Heart left ventricle (tissue), 16 donors: ENCODE measurements around the gene ACVRL1. TPM values are rescaled to one million over a fixed set of nuclear protein-coding genes. Genes with fewer than 3 reads are reported as not detected.

Experiments used
- ATAC-seq, 4 donors: fragments of 200-7000 bp; cut with Tn5 transposase; one replicate each; pipeline ENCODE4 v1.9.1; 2020 to 2022; ENCODE audit warnings: moderate library complexity in 4 of 4, mild to moderate bottlenecking in 3 of 4, moderate number of reproducible peaks in 1 of 4
- DNase-seq, 5 donors: peaks; one replicate each; pipeline ENCODE4 v3.0.0-alpha.2; 2020
- H3K27ac ChIP-seq, 12 donors: fragments of 200-600 bp; sonication (generic) in 4 of 12; one replicate each; pipeline versions ENCODE4 v1.5.0 to v1.8.0; 2016 to 2022; ENCODE audit warnings: mild to moderate bottlenecking in 2 of 12
- H3K27me3 ChIP-seq, 9 donors: fragments of 200-600 bp; sonication (generic) in 2 of 9; one replicate each; pipeline versions ENCODE4 v1.5.1 to v1.8.0; 2016 to 2022; ENCODE audit warnings: mild to moderate bottlenecking in 3 of 9
- H3K36me3 ChIP-seq, 9 donors: fragments of 200-600 bp; sonication (generic) in 2 of 9; one replicate each; pipeline versions ENCODE4 v1.5.0 to v1.8.0; 2018 to 2022; ENCODE audit warnings: mild to moderate bottlenecking in 2 of 9
- H3K4me1 ChIP-seq, 12 donors: fragments of 200-600 bp; sonication (generic) in 4 of 12; one replicate each; pipeline versions ENCODE4 v1.5.0 to v1.8.0; 2016 to 2022; ENCODE audit warnings: mild to moderate bottlenecking in 3 of 12
- H3K4me3 ChIP-seq, 12 donors: fragments of 200-600 bp; sonication (generic) in 4 of 12; one replicate each; pipeline versions ENCODE4 v1.5.0 to v1.8.0; 2017 to 2022; ENCODE audit warnings: mild to moderate bottlenecking in 9 of 12, moderate library complexity in 4 of 12
- H3K9me3 ChIP-seq, 12 donors: fragments of 200-600 bp; sonication (generic) in 4 of 12; one replicate each; pipeline versions ENCODE4 v1.5.0 to v1.8.0; 2016 to 2022; ENCODE audit warnings: mild to moderate bottlenecking in 1 of 12
- POLR2A ChIP-seq, 2 donors: fragments of 450-650 bp; IDR thresholded peaks; one replicate each; pipeline ENCODE4 v1.6.1; 2017; ENCODE audit warnings: antibody characterized with exemption in 2 of 2, mild to moderate bottlenecking in 2 of 2, moderate library complexity in 2 of 2
- WGBS, 4 donors: extraction: QIAGEN DNeasy Blood & Tissue Kit in 2 of 4; methylation state at CpG; one replicate each; pipeline versions ENCODE4 v1.1.5 to v1.1.7; 2013 to 2018; 5-methylcytosine and 5-hydroxymethylcytosine counted together
- intact Hi-C, 10 donors: fragments of 100-400 bp; cut with DNase I; formaldehyde crosslinking; loops; one replicate each; pipeline versions ENCODE4 v1.11.1 to v1.14.2; 2022
- polyA plus RNA-seq, 2 donors: library from polyadenylated mRNA; stranded (reverse); fragments of 200-250 nt; gene quantifications; one replicate each; pipeline ENCODE4 v1.2.3, GENCODE V29; 2013
- total RNA-seq, 9 donors: library from RNA; depleted of rRNA in 2 of 9; stranded (reverse); fragments of >200 nt in 2 of 9; fragmentation: NEBNext Ultra II Directional in 3 of 9; extraction: Animal tissue kit (Norgen Biotek cat#: 25700) in 3 of 9; gene quantifications; one replicate each; pipeline versions ENCODE4 v1.1.0 to v1.2.4, GENCODE V29; 2016 to 2023
- TF ChIP-seq, protein P1 (sequence below), 12 donors: fragments of 200-600 bp; sonication (generic) in 4 of 12; IDR thresholded peaks; one replicate each; pipeline versions ENCODE4 v1.5.0 to v1.8.0; 2018 to 2022; ENCODE audit warnings: antibody characterized with exemption in 12 of 12, mild to moderate bottlenecking in 5 of 12
- donor health status: ischemic (EF 13 %, LVEDD 7.1; RV severe dilation, severe dysfunction).
- donor health status: healthy with polysubstance abuse.
- donor health status: DM: no; HTN: yes; CAD: no.
- donor health status: DM: no; HTN: no; CAD: no.
- donor health status: ischemic (EF 25% LVEDD 6.9; RV normal size, moderate dysfunction).
- donor health status: ischemic (EF 25% LVEDD 5.7; RV mildly dilated, moderate dysfunction).
- donor health status: healthy.
- donor health status: DM: yes; HTN: yes; CAD: no.
- donor health status: ischemic (EF 35%, LVEDD 5.7; RV mildly dilated, moderate dysfunction).
- donor health status: nonischemic (EF 11% LVEDD 7.7; RV severe dilation, severe dysfunction).
- donor health status: DM: yes; HTN: yes; CAD: no.
- donor health status: PGD.
- donor health status: ischemic (EF 29% LVEDD 5.4; RV normal size, mild dysfunction).
- donor health status: nonischemic (EF 23%, LVEDD 6.1; RV moderate dilation, normal function).

Gene ACVRL1
- total and polyA plus RNA-seq, 11 donors = 20.5 to 116 (median 33.4) TPM

DNA sequence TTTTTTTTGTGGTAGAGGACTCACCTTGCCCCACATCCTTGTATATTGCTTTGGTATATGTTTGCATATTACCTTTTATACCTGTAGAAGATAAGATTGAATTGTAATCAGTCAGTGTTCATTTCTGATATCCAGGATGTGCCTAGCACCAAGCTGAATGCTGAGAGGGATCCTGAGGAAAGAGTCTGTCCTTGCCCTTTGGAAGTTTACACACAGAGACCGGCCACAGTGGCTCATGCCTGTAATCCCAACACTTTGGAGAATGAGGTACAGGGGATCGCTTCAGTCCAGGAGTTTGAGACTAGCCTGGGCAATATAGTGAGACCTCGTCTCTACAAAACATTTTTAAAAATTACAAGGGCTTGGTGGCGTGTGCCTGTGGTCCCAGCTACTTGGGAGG is 52.6 kb downstream of the ACVRL1 start:
- H3K36me3 ChIP-seq = peaks cover 0 to 13% (median 6%) of the 10 kb centered on the region in 9 donors
- DNase-seq (no peak), ATAC-seq (no peak)
- no peak overlapping the region for H3K27ac ChIP-seq
- TF ChIP-seq POLR2A (IDR thresholded peaks at IDR 0.05) = no peak
- TF ChIP-seq, protein P1, sequence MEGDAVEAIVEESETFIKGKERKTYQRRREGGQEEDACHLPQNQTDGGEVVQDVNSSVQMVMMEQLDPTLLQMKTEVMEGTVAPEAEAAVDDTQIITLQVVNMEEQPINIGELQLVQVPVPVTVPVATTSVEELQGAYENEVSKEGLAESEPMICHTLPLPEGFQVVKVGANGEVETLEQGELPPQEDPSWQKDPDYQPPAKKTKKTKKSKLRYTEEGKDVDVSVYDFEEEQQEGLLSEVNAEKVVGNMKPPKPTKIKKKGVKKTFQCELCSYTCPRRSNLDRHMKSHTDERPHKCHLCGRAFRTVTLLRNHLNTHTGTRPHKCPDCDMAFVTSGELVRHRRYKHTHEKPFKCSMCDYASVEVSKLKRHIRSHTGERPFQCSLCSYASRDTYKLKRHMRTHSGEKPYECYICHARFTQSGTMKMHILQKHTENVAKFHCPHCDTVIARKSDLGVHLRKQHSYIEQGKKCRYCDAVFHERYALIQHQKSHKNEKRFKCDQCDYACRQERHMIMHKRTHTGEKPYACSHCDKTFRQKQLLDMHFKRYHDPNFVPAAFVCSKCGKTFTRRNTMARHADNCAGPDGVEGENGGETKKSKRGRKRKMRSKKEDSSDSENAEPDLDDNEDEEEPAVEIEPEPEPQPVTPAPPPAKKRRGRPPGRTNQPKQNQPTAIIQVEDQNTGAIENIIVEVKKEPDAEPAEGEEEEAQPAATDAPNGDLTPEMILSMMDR (IDR thresholded peaks at IDR 0.05) = no peak
- H3K9me3 ChIP-seq = peaks cover 0 to 4% (median 0%) of the 10 kb centered on the region in 12 donors
- intact Hi-C loops = no loop called here
- no peaks in the 10 kb centered on the region for H3K27me3 ChIP-seq
- H3K4me3 ChIP-seq = no peak overlapping the region
- 94 to 99% (median 97%) methylated on average over 4 of the region's 4 CpGs for WGBS, 4 donors
- H3K4me1 ChIP-seq = peaks cover 0 to 45% (median 24%) of the 10 kb centered on the region in 12 donors

DNA sequence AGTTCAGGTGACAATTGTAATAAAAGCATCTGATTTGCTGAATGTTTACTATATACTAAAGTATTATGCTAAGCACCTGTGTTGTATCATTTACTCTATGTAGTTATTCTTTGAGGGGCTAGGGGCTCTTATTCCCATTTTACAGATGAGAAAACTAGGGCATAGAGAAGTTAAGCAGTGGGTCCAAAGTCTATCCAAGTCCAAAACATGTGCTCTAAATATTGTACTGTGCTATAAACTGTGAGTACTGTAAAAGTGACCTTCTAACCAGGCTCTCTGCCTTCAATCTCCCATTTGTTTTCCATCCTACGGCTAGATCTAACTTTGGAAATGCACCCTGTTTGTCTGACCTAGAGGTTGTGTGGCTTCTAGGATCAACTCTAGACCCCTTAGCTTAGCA is 53.2 kb downstream of the ACVRL1 start:
- no peak for DNase-seq
- TF ChIP-seq, protein P1 (IDR thresholded peaks at IDR 0.05) = no peak
- no peak for TF ChIP-seq POLR2A (IDR thresholded peaks at IDR 0.05)
- intact Hi-C loops = no loop called here
- H3K9me3 ChIP-seq = peaks cover 0 to 4% (median 0%) of the 10 kb centered on the region in 12 donors
- WGBS, 4 donors = 79 to 92% (median 85%) methylated on average over 1 of the region's 1 CpG
- no peaks in the 10 kb centered on the region for H3K27me3 ChIP-seq
- H3K4me3 ChIP-seq = no peak overlapping the region
- H3K4me1 ChIP-seq = peaks cover 0 to 39% (median 19%) of the 10 kb centered on the region in 12 donors
- no peak overlapping the region for H3K27ac ChIP-seq
- no peak for ATAC-seq
- H3K36me3 ChIP-seq = peaks cover 0 to 13% (median 6%) of the 10 kb centered on the region in 9 donors

DNA sequence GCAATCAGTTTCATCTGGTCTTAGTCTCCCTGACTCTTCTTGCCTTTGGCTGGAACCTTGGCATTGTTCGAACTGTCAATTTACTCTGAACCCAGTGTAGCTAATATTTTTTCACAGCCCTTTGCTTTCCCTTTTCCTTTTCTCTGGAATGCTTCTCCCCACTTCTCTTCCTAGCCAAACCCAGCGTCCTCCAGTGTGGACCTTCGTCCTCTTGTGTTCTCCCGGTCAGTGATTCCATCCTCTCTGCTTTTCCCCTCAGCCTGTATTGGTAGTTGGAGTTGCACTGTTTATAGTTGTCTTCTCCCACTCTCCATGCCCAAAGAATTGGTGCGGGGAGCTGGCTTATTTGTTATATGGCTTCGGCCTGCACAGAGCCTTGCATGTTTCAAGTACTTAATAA is 53.6 kb downstream of the ACVRL1 start:
- 91 to 96% (median 95%) methylated on average over 6 of the region's 6 CpGs for WGBS, 4 donors
- Histone ChIP-seq H3K9me3 (peaks cover 0 to 4% (median 0%) of the 10 kb centered on the region in 12 donors), H3K4me1 (peaks cover 0 to 35% (median 15%) of the 10 kb centered on the region in 12 donors), H3K27ac (no peak overlapping the region), H3K27me3 (no peaks in the 10 kb centered on the region), H3K36me3 (peaks cover 0 to 13% (median 6%) of the 10 kb centered on the region in 9 donors), H3K4me3 (no peak overlapping the region)
- intact Hi-C loops = no loop called here
- TF ChIP-seq POLR2A (IDR thresholded peaks at IDR 0.05) = no peak
- TF ChIP-seq, protein P1 (IDR thresholded peaks at IDR 0.05) = no peak
- DNase-seq = no peak
- no peak for ATAC-seq

DNA sequence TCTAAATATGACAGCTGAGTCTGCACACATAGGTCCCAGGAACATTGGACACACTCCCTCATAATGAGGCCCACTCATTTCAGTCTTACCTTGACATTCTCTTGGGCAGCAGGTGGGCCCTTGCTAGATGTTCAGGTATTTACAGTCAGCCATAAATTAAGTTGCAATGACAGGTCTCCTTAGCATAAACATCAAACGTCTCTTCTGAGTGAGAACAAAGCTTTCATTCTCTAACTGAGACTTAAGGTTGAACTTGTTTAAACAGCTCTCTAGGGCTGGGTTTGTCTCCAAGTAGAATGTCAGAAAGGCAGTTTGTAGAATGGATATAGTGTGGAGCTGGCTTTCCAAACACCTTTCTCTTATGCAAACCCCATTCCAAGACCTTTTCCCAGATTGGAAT is 54.5 kb downstream of the ACVRL1 start:
- no peak for TF ChIP-seq POLR2A (IDR thresholded peaks at IDR 0.05)
- TF ChIP-seq, protein P1 (IDR thresholded peaks at IDR 0.05) = no peak
- intact Hi-C loops = no loop called here
- WGBS, 4 donors = 6 to 43% (median 30%) methylated on average over 1 of the region's 1 CpG

More for the DNA sequence above, 54.5 kb downstream of the ACVRL1 start:
- H3K27ac ChIP-seq = no peak overlapping the region
- no peaks in the 10 kb centered on the region for H3K9me3 ChIP-seq
- no peak for DNase-seq
- peaks cover 0 to 13% (median 6%) of the 10 kb centered on the region in 9 donors for H3K36me3 ChIP-seq
- H3K27me3 ChIP-seq = no peaks in the 10 kb centered on the region
- ATAC-seq = no peak
- H3K4me1 ChIP-seq = peaks cover 0 to 31% (median 14%) of the 10 kb centered on the region in 12 donors
- H3K4me3 ChIP-seq = no peak overlapping the region
